Osteoblast (primary cell): ENCODE results near the gene EIPR1. TPM values are rescaled to one million over a fixed set of nuclear protein-coding genes. Genes with fewer than 3 reads are reported as not detected.

Experiments
- DNase-seq: peaks from one replicate; pipeline ENCODE4 v3.0.0; 2011; ENCODE audit warnings: low spot score, mixed read lengths; ENCODE audit not compliant: insufficient read length; ENCODE audit errors: missing footprints
- H2AFZ ChIP-seq: 2 replicates; pipeline ENCODE4 v1.6.0; 2011; ENCODE audit warnings: mild to moderate bottlenecking, low read length
- H3K27ac ChIP-seq: 2 replicates; pipeline ENCODE4 v1.5.1; 2011; ENCODE audit warnings: mild to moderate bottlenecking, low read depth, low read length, moderate library complexity
- H3K27me3 ChIP-seq: 2 replicates; pipeline ENCODE4 v1.6.0; 2012; ENCODE audit warnings: mild to moderate bottlenecking, control low read depth, inconsistent platforms, low read length, moderate library complexity; ENCODE audit not compliant: insufficient read depth
- H3K36me3 ChIP-seq: 2 replicates; pipeline ENCODE4 v1.5.1; 2011; ENCODE audit warnings: mild to moderate bottlenecking, low read length, control low read depth, moderate library complexity; ENCODE audit not compliant: insufficient read depth
- H3K4me1 ChIP-seq: 2 replicates; pipeline ENCODE4 v1.5.1; 2011; ENCODE audit warnings: mild to moderate bottlenecking, low read length, control low read depth, moderate library complexity; ENCODE audit not compliant: insufficient read depth
- H3K4me2 ChIP-seq: 2 replicates; pipeline ENCODE4 v1.6.0; 2011; ENCODE audit warnings: mild to moderate bottlenecking, low read length; ENCODE audit not compliant: insufficient read depth
- H3K4me3 ChIP-seq: fragments of 200-600 bp; sonication (generic); 3 replicates; pipeline ENCODE4 v1.5.1; 2012; ENCODE audit warnings: mild to moderate bottlenecking, low read length, inconsistent platforms; ENCODE audit not compliant: insufficient read depth
- H3K79me2 ChIP-seq: 2 replicates; pipeline ENCODE4 v1.6.0; 2012; ENCODE audit warnings: mild to moderate bottlenecking, low read length, control low read depth, inconsistent platforms; ENCODE audit not compliant: insufficient read depth
- H3K9me3 ChIP-seq: 2 replicates; pipeline ENCODE4 v1.5.1; 2011; ENCODE audit warnings: low read depth, low read length, control low read depth
- H4K20me1 ChIP-seq: 2 replicates; pipeline ENCODE4 v1.6.0; 2012; ENCODE audit warnings: mild to moderate bottlenecking, low read length, control low read depth; ENCODE audit not compliant: insufficient read depth
- CTCF ChIP-seq: IDR thresholded peaks from 2 replicates; pipeline ENCODE4 v1.5.1; 2011; ENCODE audit warnings: mild to moderate bottlenecking, low read depth, low read length, moderate library complexity; ENCODE audit errors: extremely low read depth
- total RNA-seq: library from RNA; depleted of rRNA; stranded (reverse); fragments of >200 nt; gene quantifications from 2 replicates; pipeline ENCODE4 v1.2.3, GENCODE V29; 2012

Gene EIPR1
- total RNA-seq, 1 donor = 17.7 TPM

DNA sequence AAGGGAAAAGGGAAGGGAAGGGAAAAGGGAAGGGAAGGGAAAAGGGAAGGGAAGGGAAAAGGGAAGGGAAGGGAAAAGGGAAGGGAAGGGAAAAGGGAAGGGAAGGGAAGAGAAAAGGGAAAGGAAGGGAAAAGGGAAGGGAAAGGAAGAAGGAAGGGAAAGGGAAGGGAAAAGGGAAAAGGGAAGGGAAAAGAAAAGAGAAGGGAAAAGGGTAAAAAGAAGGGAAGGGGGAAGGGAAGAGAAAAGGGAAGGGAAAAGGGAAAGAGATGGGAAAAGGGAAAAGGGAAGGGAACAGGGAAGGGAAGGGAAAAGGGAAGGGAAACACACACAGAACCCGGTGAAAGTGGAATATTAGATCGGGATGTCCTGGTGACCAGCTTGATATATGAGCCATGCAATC lies 40.8 kb downstream of the EIPR1 start:
- H3K27me3 ChIP-seq = no peaks in the 10 kb centered on the region
- no peak overlapping the region for H3K4me2 ChIP-seq
- no peak for DNase-seq
- H3K36me3 ChIP-seq = peaks cover 9% of the 10 kb centered on the region
- H3K79me2 ChIP-seq = no peaks in the 10 kb centered on the region
- no peaks in the 10 kb centered on the region for H3K4me1 ChIP-seq
- no peak overlapping the region for H2AFZ ChIP-seq
- H3K4me3 ChIP-seq = no peak overlapping the region
- peaks cover 6% of the 10 kb centered on the region for H4K20me1 ChIP-seq
- H3K9me3 ChIP-seq = no peaks in the 10 kb centered on the region
- TF ChIP-seq CTCF = no peak
- no peak overlapping the region for H3K27ac ChIP-seq

- Histone ChIP-seq H4K20me1 (peaks cover 5% of the 10 kb centered on the region), H3K4me3 (no peak overlapping the region), H2AFZ (no peak overlapping the region), H3K4me2 (no peak overlapping the region), H3K36me3 (peaks cover 14% of the 10 kb centered on the region), H3K9me3 (no peaks in the 10 kb centered on the region), H3K4me1 (no peaks in the 10 kb centered on the region), H3K27ac (no peak overlapping the region), H3K79me2 (peaks cover 6% of the 10 kb centered on the region), H3K27me3 (no peaks in the 10 kb centered on the region)
- DNase-seq = no peak
- TF ChIP-seq CTCF = no peak
Observed at GRCh38 chr2:3334392-3335345, 42.9 kb downstream of the EIPR1 start.

DNA sequence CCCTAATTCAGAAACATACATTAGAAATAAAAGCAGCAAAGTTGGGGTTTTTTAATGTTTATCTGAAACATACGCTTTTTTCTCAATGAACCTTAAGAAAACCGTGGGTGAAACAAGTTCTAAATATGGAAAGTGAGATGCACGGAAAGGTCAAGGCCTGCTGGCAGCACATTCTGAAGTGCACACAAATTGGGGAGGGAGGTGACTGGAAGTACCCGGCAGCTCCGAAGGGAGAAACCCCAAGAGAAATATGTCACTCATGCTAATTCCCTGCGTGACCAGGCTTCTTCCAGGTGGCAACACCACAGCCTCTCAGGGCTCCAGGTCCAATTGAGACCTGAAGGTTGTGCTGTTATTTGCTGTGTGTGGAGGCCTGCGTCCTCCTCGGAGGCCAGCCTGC lies 45.5 kb downstream of the EIPR1 start:
- Histone ChIP-seq H3K4me2 (no peak overlapping the region), H3K27me3 (no peaks in the 10 kb centered on the region), H3K36me3 (peaks cover 14% of the 10 kb centered on the region), H4K20me1 (peaks cover 8% of the 10 kb centered on the region), H3K4me1 (no peaks in the 10 kb centered on the region), H3K27ac (no peak overlapping the region), H3K4me3 (no peak overlapping the region), H3K9me3 (no peaks in the 10 kb centered on the region), H3K79me2 (peaks cover 6% of the 10 kb centered on the region), H2AFZ (no peak overlapping the region)
- no peak for TF ChIP-seq CTCF
- no peak for DNase-seq

GRCh38 chr2:3329491-3329890 lies 48.1 kb downstream of the EIPR1 start:
- H2AFZ ChIP-seq = no peak overlapping the region
- H3K79me2 ChIP-seq = peaks cover 6% of the 10 kb centered on the region
- H3K4me2 ChIP-seq = no peak overlapping the region
- H3K27me3 ChIP-seq = no peaks in the 10 kb centered on the region
- H4K20me1 ChIP-seq = peaks cover 17% of the 10 kb centered on the region
- no peak overlapping the region for H3K4me3 ChIP-seq
- no peaks in the 10 kb centered on the region for H3K9me3 ChIP-seq
- no peak for DNase-seq
- H3K36me3 ChIP-seq = peaks cover 13% of the 10 kb centered on the region
- H3K4me1 ChIP-seq = no peaks in the 10 kb centered on the region
- H3K27ac ChIP-seq = no peak overlapping the region
- no peak for TF ChIP-seq CTCF
